HEK293 (cell line): ENCODE results near the gene PSD2.

ENCODE experiments used
- CTCF ChIP-seq: fragments of 450-650 bp; formaldehyde crosslinking; IDR thresholded peaks from 2 replicates; pipeline ENCODE4 v1.5.1; 2016; ENCODE audit warnings: missing biosample characterization, missing genetic modification characterization
- YY1 ChIP-seq: fragments of 450-650 bp; formaldehyde crosslinking; IDR thresholded peaks from 2 replicates; pipeline ENCODE4 v1.5.1; 2018; ENCODE audit warnings: missing biosample characterization, missing genetic modification characterization

GRCh38 chr5:139884734-139885133, 89.1 kb downstream of the PSD2 start:
- TF ChIP-seq YY1 (tag by site-specific recombination) (no peak), CTCF (tag by site-specific recombination) (no peak)
